BJ (cell line): ENCODE data around the gene SYNE2. TPM values are rescaled to one million over a fixed set of nuclear protein-coding genes. Genes with fewer than 3 reads are reported as not detected.

Experiments
- CTCF ChIA-PET: fragments of 350-600 bp; formaldehyde crosslinking; extraction: SDS; loops from one replicate; lab custom pipeline; 2021; ENCODE audit warnings: antibody characterized with exemption, inconsistent platforms; lab: Yijun Ruan, JAX
- POLR2A ChIA-PET: fragments of 300-600 bp; sonication (Branson Sonifier 250); formaldehyde crosslinking; extraction: SDS; loops from one replicate; lab custom pipeline; 2021; ENCODE audit warnings: antibody characterized with exemption; lab: Charles Lee
- DNase-seq: peaks from one replicate; pipeline ENCODE4 v3.0.0-alpha.2; 2011; ENCODE audit warnings: low read depth
- H3K27me3 ChIP-seq: 2 replicates; pipeline ENCODE4 v1.6.0; 2011; ENCODE audit warnings: low read length; ENCODE audit not compliant: control insufficient read depth, insufficient read depth
- H3K36me3 ChIP-seq: 2 replicates; pipeline ENCODE4 v1.5.1; 2011; ENCODE audit warnings: low read length; ENCODE audit not compliant: control insufficient read depth, insufficient read depth
- H3K4me3 ChIP-seq: 2 replicates; pipeline ENCODE4 v1.5.1; 2011; ENCODE audit warnings: low read depth, mild to moderate bottlenecking, control low read depth, low read length
- CTCF ChIP-seq: IDR thresholded peaks from 2 replicates; pipeline ENCODE4 v1.5.1; 2011; ENCODE audit warnings: low read depth, mild to moderate bottlenecking, control low read depth, inconsistent platforms, low read length, moderate library complexity; ENCODE audit not compliant: insufficient read depth
- polyA plus RNA-seq: library from polyadenylated mRNA; depleted of rRNA; stranded (reverse); fragments of >200 nt; gene quantifications from 2 replicates; pipeline ENCODE4 v1.2.3, GENCODE V29; 2011

The SYNE2 gene
- polyA plus RNA-seq, 1 experiment: 5.2 TPM

DNA sequence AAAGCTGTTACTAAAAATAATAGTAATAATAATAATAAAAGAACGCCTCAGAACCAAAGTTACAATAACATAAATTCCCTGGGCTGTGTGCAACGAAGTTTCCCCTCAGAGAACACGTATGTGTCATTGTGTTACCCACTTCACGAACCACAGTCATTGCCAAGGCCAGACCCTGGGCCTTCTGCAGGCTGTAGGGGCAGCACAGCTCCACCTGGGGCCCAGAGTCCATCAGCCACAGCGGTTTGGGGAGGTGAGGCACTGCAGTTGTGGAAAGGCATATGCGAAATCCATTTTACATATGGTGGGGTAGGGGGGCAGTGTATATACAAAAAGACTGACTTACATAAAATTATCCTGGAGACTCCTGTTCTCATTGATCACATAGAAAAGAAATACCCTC, 385.2 kb downstream of the SYNE2 start:
- CTCF ChIA-PET: no interaction called here
- no peak for DNase-seq
- TF ChIP-seq CTCF: no peak
- no peaks in the 10 kb centered on the region for H3K36me3 ChIP-seq
- peaks cover 10% of the 10 kb centered on the region for H3K27me3 ChIP-seq
- POLR2A ChIA-PET: no interaction called here
- no peak overlapping the region for H3K4me3 ChIP-seq

DNA sequence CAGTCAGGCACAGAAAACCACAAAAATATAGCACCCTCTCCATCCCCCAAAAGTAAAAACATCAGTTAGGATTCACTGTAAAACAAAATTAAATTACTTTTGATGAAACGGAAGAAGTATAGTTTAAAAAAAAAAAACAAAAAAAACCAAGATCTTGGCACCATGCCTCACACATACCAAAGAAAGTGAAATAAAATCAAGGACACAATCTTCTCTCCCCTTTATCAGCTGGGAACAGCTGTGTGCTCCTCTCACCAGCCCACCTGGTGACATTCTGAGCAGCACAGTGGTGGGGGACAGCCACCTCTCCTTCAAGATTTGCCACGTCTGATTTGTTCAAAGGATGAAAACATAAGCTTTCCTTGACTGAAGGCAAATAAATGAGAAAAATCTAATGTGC, 385.8 kb downstream of the SYNE2 start:
- Histone ChIP-seq H3K4me3 (no peak overlapping the region), H3K27me3 (peaks cover 10% of the 10 kb centered on the region), H3K36me3 (no peaks in the 10 kb centered on the region)
- TF ChIP-seq CTCF: no peak
- CTCF ChIA-PET: no interaction called here
- no peak for DNase-seq
- POLR2A ChIA-PET: no interaction called here

- DNase-seq: no peak
- H3K36me3 ChIP-seq: no peaks in the 10 kb centered on the region
- ChIA-PET POLR2A (no interaction called here), CTCF (no interaction called here)
- no peak for TF ChIP-seq CTCF
- H3K4me3 ChIP-seq: no peak overlapping the region
- H3K27me3 ChIP-seq: peaks cover 2% of the 10 kb centered on the region
These were observed 391.5 kb downstream of the SYNE2 start for GRCh38 chr14:64244279-64244678.

DNA sequence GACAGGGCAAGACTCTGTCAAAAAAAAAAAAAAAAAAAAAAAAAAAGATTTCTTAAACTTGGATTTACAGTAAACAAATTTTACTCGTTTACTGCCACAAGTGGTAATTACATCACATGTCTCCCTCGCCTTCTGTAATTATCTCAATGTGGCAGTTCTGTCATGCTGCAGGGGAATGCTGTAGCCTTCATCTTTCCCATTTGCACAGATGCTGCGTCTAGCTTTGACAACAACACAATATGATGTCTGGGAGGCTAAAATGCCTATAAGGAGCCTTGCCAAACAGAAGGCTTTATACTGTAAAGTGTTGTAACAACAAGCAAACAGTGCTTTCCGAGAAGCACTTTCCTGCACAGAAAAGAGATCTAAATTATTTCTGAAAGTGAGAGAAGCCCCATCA, 392.7 kb downstream of the SYNE2 start:
- DNase-seq: no peak
- CTCF ChIA-PET: no interaction called here
- no peak overlapping the region for H3K4me3 ChIP-seq
- H3K36me3 ChIP-seq: no peaks in the 10 kb centered on the region
- POLR2A ChIA-PET: no interaction called here
- peaks cover 2% of the 10 kb centered on the region for H3K27me3 ChIP-seq
- TF ChIP-seq CTCF: no peak

- CTCF ChIA-PET: no interaction called here
- DNase-seq: no peak
- POLR2A ChIA-PET: no interaction called here
- Histone ChIP-seq H3K27me3 (peaks cover 2% of the 10 kb centered on the region), H3K4me3 (no peak overlapping the region), H3K36me3 (no peaks in the 10 kb centered on the region)
- no peak for TF ChIP-seq CTCF
These were observed 393.9 kb downstream of the SYNE2 start for GRCh38 chr14:64246688-64247087.
